ENCODE measurements around the gene ZNF823.

The ZNF823 gene

GRCh38 chr19:11699931-11700794 lies 38.6 kb downstream of the ZNF823 start:
- TF ChIP-seq, protein P1, sequence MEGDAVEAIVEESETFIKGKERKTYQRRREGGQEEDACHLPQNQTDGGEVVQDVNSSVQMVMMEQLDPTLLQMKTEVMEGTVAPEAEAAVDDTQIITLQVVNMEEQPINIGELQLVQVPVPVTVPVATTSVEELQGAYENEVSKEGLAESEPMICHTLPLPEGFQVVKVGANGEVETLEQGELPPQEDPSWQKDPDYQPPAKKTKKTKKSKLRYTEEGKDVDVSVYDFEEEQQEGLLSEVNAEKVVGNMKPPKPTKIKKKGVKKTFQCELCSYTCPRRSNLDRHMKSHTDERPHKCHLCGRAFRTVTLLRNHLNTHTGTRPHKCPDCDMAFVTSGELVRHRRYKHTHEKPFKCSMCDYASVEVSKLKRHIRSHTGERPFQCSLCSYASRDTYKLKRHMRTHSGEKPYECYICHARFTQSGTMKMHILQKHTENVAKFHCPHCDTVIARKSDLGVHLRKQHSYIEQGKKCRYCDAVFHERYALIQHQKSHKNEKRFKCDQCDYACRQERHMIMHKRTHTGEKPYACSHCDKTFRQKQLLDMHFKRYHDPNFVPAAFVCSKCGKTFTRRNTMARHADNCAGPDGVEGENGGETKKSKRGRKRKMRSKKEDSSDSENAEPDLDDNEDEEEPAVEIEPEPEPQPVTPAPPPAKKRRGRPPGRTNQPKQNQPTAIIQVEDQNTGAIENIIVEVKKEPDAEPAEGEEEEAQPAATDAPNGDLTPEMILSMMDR (IDR thresholded peaks at IDR 0.05; ENCODE audit: insufficient read depth, low read length, missing control alignments): peak; percentile 57
- DNase-seq (ENCODE audit: low read depth, low spot score): no peak
- POLR2A ChIA-PET: no interaction called here
- CTCF ChIA-PET: interaction anchor here (0.6 to 2.1 kb wide), 29 partner anchors 9 to 742 kb away, joined by 3 to 16 read pairs (median 5); partner anchors contain the start of genes ELOF1, ZNF491 and ZNF823
- H3K4me3 ChIP-seq (ENCODE audit: low read depth, low read length): no peak overlapping the region

DNA sequence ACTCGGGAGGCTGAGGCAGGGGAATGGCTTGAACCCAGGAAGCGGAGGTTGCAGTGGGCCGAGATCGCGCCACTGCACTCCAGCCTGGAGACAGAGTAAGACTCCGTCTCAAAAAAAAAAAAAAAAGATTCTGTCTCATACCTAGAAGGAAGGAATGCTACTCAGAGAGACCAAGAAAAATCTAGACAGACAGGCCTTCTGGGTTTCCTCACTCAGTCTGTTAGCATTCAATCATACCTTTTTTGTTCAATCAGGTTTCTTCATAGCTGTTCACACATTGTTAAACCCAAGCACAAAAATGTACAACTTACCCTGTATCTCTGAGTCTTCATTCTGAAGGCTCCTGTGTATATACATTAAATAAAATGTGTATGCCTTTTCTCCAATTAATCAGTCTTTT lies 40.5 kb downstream of the ZNF823 start:
- no peak overlapping the region for H3K4me3 ChIP-seq (ENCODE audit: low read depth, low read length)
- no peak for DNase-seq (ENCODE audit: low read depth, low spot score)
- ChIA-PET CTCF (interaction anchor here (0.6 to 2.2 kb wide), 4 partner anchors 20 to 445 kb away, joined by 3 to 8 read pairs (median 4); partner anchors contain the start of gene ZNF491), POLR2A (no interaction called here)
- TF ChIP-seq, protein P1 (IDR thresholded peaks at IDR 0.05; ENCODE audit: insufficient read depth, low read length, missing control alignments): no peak

GRCh38 chr19:11697284-11697855 lies 41.4 kb downstream of the ZNF823 start:
- no peak overlapping the region for H3K4me3 ChIP-seq (ENCODE audit: low read depth, low read length)
- TF ChIP-seq, protein P1 (IDR thresholded peaks at IDR 0.05; ENCODE audit: insufficient read depth, low read length, missing control alignments): no peak
- POLR2A ChIA-PET: no interaction called here
- CTCF ChIA-PET: interaction anchor here (0.8 to 2.2 kb wide), 5 partner anchors 10 to 186 kb away, joined by 3 to 8 read pairs (median 3); partner anchors contain the start of gene ZNF491
- DNase-seq (ENCODE audit: low read depth, low spot score): no peak

GRCh38 chr19:11694533-11695439 lies 44.0 kb downstream of the ZNF823 start:
- DNase-seq (ENCODE audit: low read depth, low spot score): peak; percentile 65
- ChIA-PET POLR2A (interaction anchor here (0.8 to 1.1 kb wide), 2 partner anchors 28 to 42 kb away, joined by 4 read pairs; no protein-coding TSS in a partner anchor), CTCF (interaction anchor here (1.2 to 1.6 kb wide), 2 partner anchors 43 to 103 kb away, joined by 4 read pairs; partner anchors contain the start of gene ZNF823)
- TF ChIP-seq, protein P1 (IDR thresholded peaks at IDR 0.05; ENCODE audit: insufficient read depth, low read length, missing control alignments): no peak
- H3K4me3 ChIP-seq (ENCODE audit: low read depth, low read length): peak overlapping the region; percentile 79

DNA sequence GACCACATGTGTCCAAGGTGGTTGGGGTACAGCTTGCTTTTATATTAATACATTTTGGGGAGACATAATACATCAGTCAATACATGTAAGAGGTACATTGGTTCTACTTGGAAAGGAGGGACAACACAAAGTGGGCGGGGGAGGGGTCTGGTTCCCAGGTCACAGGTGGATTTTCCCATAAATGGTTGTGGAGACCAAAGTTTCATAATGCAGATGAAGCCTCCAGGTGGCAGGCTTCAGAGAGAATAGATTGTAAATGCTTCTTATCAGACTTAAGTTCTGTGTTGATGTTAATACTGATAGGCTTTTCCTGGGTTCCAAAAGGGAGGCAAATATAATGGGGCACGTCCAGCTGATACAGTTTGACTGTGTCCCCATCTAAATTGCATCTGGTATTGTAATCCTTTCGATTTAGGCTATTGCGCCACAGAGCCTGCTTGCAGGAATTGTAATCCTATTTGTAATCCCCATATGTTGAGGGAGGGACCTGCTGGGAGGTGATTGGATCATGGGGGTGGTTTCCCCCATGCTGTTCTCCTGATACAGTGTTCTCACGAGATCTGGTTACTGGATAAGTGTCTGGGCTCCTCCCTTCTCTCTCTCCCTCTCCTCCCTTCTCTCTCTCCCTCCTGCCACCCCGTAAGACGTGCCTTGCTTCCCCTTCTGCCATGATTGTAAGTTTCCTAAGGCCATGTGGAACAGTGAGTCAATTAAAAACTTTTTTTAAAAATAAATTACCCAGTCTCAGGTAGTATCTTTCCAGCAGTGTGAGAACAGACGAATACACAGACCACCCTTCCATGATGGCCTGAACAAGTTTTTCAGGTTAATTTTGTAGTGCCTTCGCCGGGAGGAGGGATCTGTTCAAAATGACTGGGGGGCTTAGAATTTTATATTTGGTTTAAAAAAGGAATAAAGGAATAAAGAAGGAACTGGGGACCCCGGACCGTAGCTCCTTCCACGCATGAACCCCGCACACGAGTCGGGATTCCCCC lies 44.9 kb downstream of the ZNF823 start:
- TF ChIP-seq, protein P1 (IDR thresholded peaks at IDR 0.05; ENCODE audit: insufficient read depth, low read length, missing control alignments): no peak
- POLR2A ChIA-PET: no interaction called here
- DNase-seq (ENCODE audit: low read depth, low spot score): peak; percentile 72
- CTCF ChIA-PET: interaction anchor here (0.8 kb wide), 1 partner anchor 104 kb away, joined by 4 read pairs; the partner anchor contains the start of gene ZNF491
- peak overlapping the region; percentile 79 for H3K4me3 ChIP-seq (ENCODE audit: low read depth, low read length)

Data from AG04449 (cell line).